Lung (tissue), 12 donors: ENCODE data around the gene ACOT7. TPM values are rescaled to one million over a fixed set of nuclear protein-coding genes. Genes with fewer than 3 reads are reported as not detected.

Experiments
- ATAC-seq: fragments of 200-7000 bp; cut with Tn5 transposase; one replicate; pipeline ENCODE4 v1.9.1; 2020; ENCODE audit warnings: moderate number of reproducible peaks; ENCODE audit not compliant: insufficient read depth, low FRiP score
- DNase-seq, 3 donors: peaks; one replicate each; pipeline ENCODE4 v3.0.0-alpha.2; 2013 to 2017
- H3K27ac ChIP-seq, 2 donors: one replicate each; pipeline ENCODE4 v1.5.1; 2013; ENCODE audit warnings: mild to moderate bottlenecking in 2 of 2, moderate library complexity in 2 of 2, control low read depth in 1 of 2, inconsistent platforms in 1 of 2, low read depth in 1 of 2, low read length in 1 of 2
- H3K27me3 ChIP-seq, 3 donors: one replicate each; pipeline ENCODE4 v1.5.1; 2013; ENCODE audit warnings: low read length in 2 of 3; ENCODE audit not compliant: control insufficient read depth in 3 of 3, insufficient read depth in 3 of 3
- H3K36me3 ChIP-seq, 4 donors: one replicate each; pipeline ENCODE4 v1.5.1; 2013; ENCODE audit warnings: low read length in 4 of 4, mild to moderate bottlenecking in 1 of 4, moderate library complexity in 1 of 4; ENCODE audit not compliant: control insufficient read depth in 4 of 4, insufficient read depth in 4 of 4
- H3K4me1 ChIP-seq, 5 donors: one replicate each; pipeline ENCODE4 v1.5.1; 2013; ENCODE audit warnings: low read length in 5 of 5, mild to moderate bottlenecking in 2 of 5, moderate library complexity in 1 of 5; ENCODE audit not compliant: control insufficient read depth in 5 of 5, insufficient read depth in 5 of 5
- H3K4me3 ChIP-seq: one replicate; pipeline ENCODE4 v1.5.1; 2013; ENCODE audit warnings: mild to moderate bottlenecking, control low read depth, moderate library complexity
- H3K9ac ChIP-seq, 2 donors: one replicate each; pipeline ENCODE4 v1.5.1; 2013; ENCODE audit warnings: low read length in 2 of 2, control low read depth in 1 of 2; ENCODE audit not compliant: insufficient read depth in 1 of 2
- H3K9me3 ChIP-seq, 4 donors: one replicate each; pipeline ENCODE4 v1.5.1; 2013; ENCODE audit warnings: low read length in 3 of 4, mild to moderate bottlenecking in 1 of 4, moderate library complexity in 1 of 4; ENCODE audit not compliant: control insufficient read depth in 4 of 4, insufficient read depth in 3 of 4
- CTCF ChIP-seq: IDR thresholded peaks from 2 replicates; pipeline ENCODE4 v1.5.1; 2012; ENCODE audit warnings: mild to moderate bottlenecking; ENCODE audit errors: control extremely low read depth, extremely low read depth
- WGBS, 2 donors: extraction: QIAGEN DNeasy Blood & Tissue Kit; methylation state at CpG; one replicate each; pipeline ENCODE4 v1.1.7; 2013; 5-methylcytosine and 5-hydroxymethylcytosine counted together
- polyA plus RNA-seq, 2 donors: library from polyadenylated mRNA; stranded (reverse); fragments of 200-250 nt; gene quantifications; one replicate each; pipeline ENCODE4 v1.2.1, GENCODE V29; 2013
- total RNA-seq, 2 donors: library from RNA; depleted of rRNA in 1 of 2; stranded (reverse); fragments of >200 nt in 1 of 2; gene quantifications; one replicate each; pipeline ENCODE4 v1.2.1, GENCODE V29; 2014 to 2021
- donor health status: control.
- donor health status: control.
- donor health status: Bipolar disorder and iron deficiency.
- donor health status: healthy.
- donor health status: DM: yes; HTN: yes; CAD: no.

ACOT7 gene
- total and polyA plus RNA-seq, 4 donors: 8.8 to 37.4 (median 23.1) TPM

DNA sequence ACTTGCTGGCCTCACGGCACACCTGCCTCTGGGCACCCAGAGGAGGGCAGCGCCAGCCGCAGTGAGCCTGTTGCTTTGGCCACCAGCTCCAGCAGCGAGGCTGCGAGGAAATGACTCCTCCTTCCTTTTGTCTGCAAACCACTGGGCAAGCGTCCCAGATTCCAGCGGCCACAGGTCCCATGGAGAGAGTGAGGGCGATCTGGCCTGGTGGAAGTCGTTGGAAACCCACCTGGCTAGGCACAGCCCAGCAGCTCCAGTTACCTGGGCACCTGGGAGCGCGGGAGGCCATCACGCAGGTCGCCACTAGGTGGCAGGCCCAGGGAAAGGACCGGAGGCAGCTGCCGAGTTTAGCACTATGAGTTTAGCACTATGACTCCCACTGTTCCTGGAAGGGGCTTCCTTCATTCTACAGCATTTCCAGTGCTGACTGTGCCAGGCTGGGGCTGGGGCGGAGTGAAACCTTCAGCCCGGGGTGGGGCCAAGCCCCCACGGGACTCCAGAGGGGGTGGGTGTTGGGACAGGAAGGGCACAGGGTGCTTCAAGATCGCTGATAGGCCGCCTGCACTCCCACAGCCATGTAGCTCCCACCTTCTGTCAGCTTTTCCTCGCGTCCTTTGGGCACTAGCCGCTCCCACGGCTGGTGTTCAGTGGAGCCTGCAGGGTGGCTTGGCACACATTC, 29.9 kb upstream of the ACOT7 start:
- peaks cover 0 to 26% (median 7%) of the 10 kb centered on the region in 5 donors for H3K4me1 ChIP-seq
- no peaks in the 10 kb centered on the region for H3K36me3 ChIP-seq
- TF ChIP-seq CTCF: peak; percentile 40
- H3K9ac ChIP-seq: no peak overlapping the region
- WGBS, 2 donors: 6 to 8% methylated on average over 24 of the region's 24 CpGs
- peak; percentile 25 to 49 (median 40) for DNase-seq
- H3K27me3 ChIP-seq: peaks cover 15 to 63% (median 48%) of the 10 kb centered on the region in 3 donors
- no peak overlapping the region for H3K4me3 ChIP-seq
- no peak overlapping the region for H3K27ac ChIP-seq
- no peak for ATAC-seq
- H3K9me3 ChIP-seq: peaks cover 0 to 3% (median 0%) of the 10 kb centered on the region in 4 donors

- DNase-seq: no peak
These were observed 27.7 kb upstream of the ACOT7 start for GRCh38 chr1:6421266-6421665.

GRCh38 chr1:6420454-6421042, 27.0 kb upstream of the ACOT7 start:
- no peak overlapping the region for H3K27ac ChIP-seq
- TF ChIP-seq CTCF: no peak
- H3K9ac ChIP-seq: no peak overlapping the region
- no peaks in the 10 kb centered on the region for H3K36me3 ChIP-seq
- peaks cover 0 to 3% (median 0%) of the 10 kb centered on the region in 4 donors for H3K9me3 ChIP-seq
- H3K4me3 ChIP-seq: no peak overlapping the region
- DNase-seq (no peak), ATAC-seq (no peak)
- peaks cover 6 to 76% (median 63%) of the 10 kb centered on the region in 3 donors for H3K27me3 ChIP-seq
- 5 to 6% methylated on average over 34 to 44 of the region's 44 CpGs for WGBS, 2 donors
- H3K4me1 ChIP-seq: peaks cover 0 to 26% (median 7%) of the 10 kb centered on the region in 5 donors

More at GRCh38 chr1:6421266-6421665, 27.7 kb upstream of the ACOT7 start:
- 48 to 74% methylated on average over 4 of the region's 4 CpGs for WGBS, 2 donors
- Histone ChIP-seq H3K9me3 (peaks cover 0 to 3% (median 0%) of the 10 kb centered on the region in 4 donors), H3K9ac (no peak overlapping the region), H3K36me3 (no peaks in the 10 kb centered on the region), H3K27ac (no peak overlapping the region), H3K27me3 (peaks cover 6 to 77% (median 64%) of the 10 kb centered on the region in 3 donors), H3K4me1 (peaks cover 0 to 26% (median 7%) of the 10 kb centered on the region in 5 donors), H3K4me3 (no peak overlapping the region)
- TF ChIP-seq CTCF: no peak
- no peak for ATAC-seq
